ENCODE measurements around the gene FCHSD2.
"Not testable (repeated sequence)": the region's sequence is repeated elsewhere in the genome, so short reads cannot be mapped to it uniquely, and the experiment has no call there.

Gene FCHSD2

GRCh38 chr11:72805216-72805615 is 336.9 kb downstream of the FCHSD2 start:
- no peak for TF ChIP-seq POU2F2 (IDR thresholded peaks at IDR 0.05; ENCODE audit: low read depth, low read length)
- no peak for DNase-seq (ENCODE audit: insufficient read length, low spot score)
- no peak for FAIRE-seq

GRCh38 chr11:72802822-72803221 is 339.3 kb downstream of the FCHSD2 start:
- TF ChIP-seq POLR2AphosphoS5 (IDR thresholded peaks at IDR 0.05; ENCODE audit: low read depth, low read length) (no peak), POU2F2 (IDR thresholded peaks at IDR 0.05; ENCODE audit: low read depth, low read length) (no peak), TAF1 (IDR thresholded peaks at IDR 0.05; ENCODE audit: low read depth, low read length) (no peak), POLR2A (IDR thresholded peaks at IDR 0.05; ENCODE audit: low read depth, low read length) (no peak), PAX5 (IDR thresholded peaks at IDR 0.05; ENCODE audit: insufficient read depth, low read length, severe bottlenecking) (no peak), SPI1 (IDR thresholded peaks at IDR 0.05; ENCODE audit: low read depth, low read length) (no peak)
- DNase-seq (ENCODE audit: insufficient read length, low spot score) (no peak), FAIRE-seq (no peak)

GRCh38 chr11:72799441-72799840 is 342.7 kb downstream of the FCHSD2 start:
- FAIRE-seq (no peak), DNase-seq (ENCODE audit: insufficient read length, low spot score) (no peak)
- no peak for TF ChIP-seq POLR2A (IDR thresholded peaks at IDR 0.05; ENCODE audit: low read depth, low read length)
- no peak for TF ChIP-seq POLR2AphosphoS5 (IDR thresholded peaks at IDR 0.05; ENCODE audit: low read depth, low read length)
- no peak for TF ChIP-seq PAX5 (IDR thresholded peaks at IDR 0.05; ENCODE audit: insufficient read depth, low read length, severe bottlenecking)
- no peak for TF ChIP-seq SPI1 (IDR thresholded peaks at IDR 0.05; ENCODE audit: low read depth, low read length)
- TF ChIP-seq TAF1 (IDR thresholded peaks at IDR 0.05; ENCODE audit: low read depth, low read length): no peak
- TF ChIP-seq POU2F2 (IDR thresholded peaks at IDR 0.05; ENCODE audit: low read depth, low read length): no peak

- FAIRE-seq: no peak
- no peak for TF ChIP-seq TAF1 (IDR thresholded peaks at IDR 0.05; ENCODE audit: low read depth, low read length)
- TF ChIP-seq PAX5 (IDR thresholded peaks at IDR 0.05; ENCODE audit: insufficient read depth, low read length, severe bottlenecking): no peak
- no peak for TF ChIP-seq POLR2AphosphoS5 (IDR thresholded peaks at IDR 0.05; ENCODE audit: low read depth, low read length)
Observed at GRCh38 chr11:72798361-72798760, 343.8 kb downstream of the FCHSD2 start.

GRCh38 chr11:72793425-72794367 is 348.4 kb downstream of the FCHSD2 start, which contains the start of gene STARD10:
STARD10 (minus strand) TSS chr11:72794047; CDS start chr11:72781181, 12,866 bp downstream.
- TF ChIP-seq TAF1 (IDR thresholded peaks at IDR 0.05; ENCODE audit: low read depth, low read length) (peak; percentile 77), PAX5 (IDR thresholded peaks at IDR 0.05; ENCODE audit: insufficient read depth, low read length, severe bottlenecking) (no peak), POLR2A (IDR thresholded peaks at IDR 0.05; ENCODE audit: low read depth, low read length) (peak; percentile 68; the same call in 1 of the 2 replicates), POLR2AphosphoS5 (IDR thresholded peaks at IDR 0.05; ENCODE audit: low read depth, low read length) (peak; percentile 81)
- peak; percentile 93 for FAIRE-seq

More at GRCh38 chr11:72798361-72798760, 343.8 kb downstream of the FCHSD2 start:
- no peak for DNase-seq (ENCODE audit: insufficient read length, low spot score)

GRCh38 chr11:72793076-72793424 is 349.1 kb downstream of the FCHSD2 start:
- no peak for FAIRE-seq
- TF ChIP-seq PAX5 (IDR thresholded peaks at IDR 0.05; ENCODE audit: insufficient read depth, low read length, severe bottlenecking) (no peak), SPI1 (IDR thresholded peaks at IDR 0.05; ENCODE audit: low read depth, low read length) (0 out of 2 replicates have a peak, but pooled peaks have one; percentile 23), POLR2A (IDR thresholded peaks at IDR 0.05; ENCODE audit: low read depth, low read length) (no peak)
- peak; percentile 2 for DNase-seq (ENCODE audit: insufficient read length, low spot score)

More at GRCh38 chr11:72793425-72794367, 348.4 kb downstream of the FCHSD2 start, which contains the start of gene STARD10:
- DNase-seq (ENCODE audit: insufficient read length, low spot score): peak; percentile 96

- DNase-seq (ENCODE audit: insufficient read length, low spot score) (no peak), FAIRE-seq (peak; percentile 35)
- TF ChIP-seq TAF1 (IDR thresholded peaks at IDR 0.05; ENCODE audit: low read depth, low read length): no peak
- TF ChIP-seq POLR2AphosphoS5 (IDR thresholded peaks at IDR 0.05; ENCODE audit: low read depth, low read length): no peak
- no peak for TF ChIP-seq PAX5 (IDR thresholded peaks at IDR 0.05; ENCODE audit: insufficient read depth, low read length, severe bottlenecking)
- TF ChIP-seq POU2F2 (IDR thresholded peaks at IDR 0.05; ENCODE audit: low read depth, low read length): no peak
- TF ChIP-seq SPI1 (IDR thresholded peaks at IDR 0.05; ENCODE audit: low read depth, low read length): 0 out of 2 replicates have a peak, but pooled peaks have one; percentile 4
Observed at GRCh38 chr11:72792437-72793021, 349.6 kb downstream of the FCHSD2 start.

GRCh38 chr11:72791228-72791627 is 350.9 kb downstream of the FCHSD2 start:
- not testable (repeated sequence) for FAIRE-seq; DNase-seq (ENCODE audit: insufficient read length, low spot score)

GRCh38 chr11:72789493-72790131 is 352.5 kb downstream of the FCHSD2 start:
- no peak for FAIRE-seq
- TF ChIP-seq POLR2AphosphoS5 (IDR thresholded peaks at IDR 0.05; ENCODE audit: low read depth, low read length): no peak
- TF ChIP-seq POLR2A (IDR thresholded peaks at IDR 0.05; ENCODE audit: low read depth, low read length): no peak
- no peak for TF ChIP-seq SPI1 (IDR thresholded peaks at IDR 0.05; ENCODE audit: low read depth, low read length)
- no peak for TF ChIP-seq TAF1 (IDR thresholded peaks at IDR 0.05; ENCODE audit: low read depth, low read length)
- no peak for TF ChIP-seq PAX5 (IDR thresholded peaks at IDR 0.05; ENCODE audit: insufficient read depth, low read length, severe bottlenecking)
- TF ChIP-seq POU2F2 (IDR thresholded peaks at IDR 0.05; ENCODE audit: low read depth, low read length): no peak
- DNase-seq (ENCODE audit: insufficient read length, low spot score): no peak

GRCh38 chr11:72788241-72788640 is 353.9 kb downstream of the FCHSD2 start:
- DNase-seq (ENCODE audit: insufficient read length, low spot score) (no peak), FAIRE-seq (peak; percentile 51)
- TF ChIP-seq POLR2AphosphoS5 (IDR thresholded peaks at IDR 0.05; ENCODE audit: low read depth, low read length) (no peak), POU2F2 (IDR thresholded peaks at IDR 0.05; ENCODE audit: low read depth, low read length) (no peak), SPI1 (IDR thresholded peaks at IDR 0.05; ENCODE audit: low read depth, low read length) (no peak), TAF1 (IDR thresholded peaks at IDR 0.05; ENCODE audit: low read depth, low read length) (no peak), PAX5 (IDR thresholded peaks at IDR 0.05; ENCODE audit: insufficient read depth, low read length, severe bottlenecking) (no peak), POLR2A (IDR thresholded peaks at IDR 0.05; ENCODE audit: low read depth, low read length) (no peak)

All from GM12891 (cell line).